Keratinocyte (primary cell): ENCODE results near the gene NDEL1. TPM values are rescaled to one million over a fixed set of nuclear protein-coding genes. Genes with fewer than 3 reads are reported as not detected.

Experiments used
- DNase-seq: peaks from one replicate; pipeline ENCODE4 v3.0.0-alpha.2; 2011; ENCODE audit warnings: low read depth, missing footprints, low spot score
- FAIRE-seq: peaks from 2 replicates; lab custom pipeline; 2011; peaks lifted over from hg19 to GRCh38; lab: Jason Lieb, UNC
- H2AFZ ChIP-seq: 2 replicates; pipeline ENCODE4 v1.6.0; 2012; ENCODE audit warnings: low read length, control low read depth, inconsistent platforms; ENCODE audit not compliant: control insufficient read depth
- H3K27ac ChIP-seq: 2 replicates; pipeline ENCODE4 v1.5.1; 2011; ENCODE audit warnings: low read length; ENCODE audit not compliant: control insufficient read depth, insufficient read depth
- H3K27me3 ChIP-seq: 3 replicates; pipeline ENCODE4 v1.6.0; 2011; ENCODE audit warnings: low read length; ENCODE audit not compliant: control insufficient read depth, insufficient read depth; ENCODE audit errors: extremely low read depth
- H3K36me3 ChIP-seq, 2 experiments: 2 replicates in 1 of 2; 3 replicates in 1 of 2; pipeline ENCODE4 v1.5.1; 2011; ENCODE audit warnings: low read length in 2 of 2, mild to moderate bottlenecking in 1 of 2; ENCODE audit not compliant: control insufficient read depth in 2 of 2, insufficient read depth in 2 of 2; ENCODE audit errors: extremely low read depth in 1 of 2
- H3K4me1 ChIP-seq: 3 replicates; pipeline ENCODE4 v1.5.1; 2011; ENCODE audit warnings: low read length; ENCODE audit not compliant: control insufficient read depth, insufficient read depth; ENCODE audit errors: extremely low read depth
- H3K4me2 ChIP-seq: 3 replicates; pipeline ENCODE4 v1.6.0; 2011; ENCODE audit warnings: low read depth, low read length; ENCODE audit not compliant: control insufficient read depth, insufficient read depth; ENCODE audit errors: extremely low read depth
- H3K4me3 ChIP-seq, 3 experiments: fragments of 200-600 bp in 1 of 3; sonication (generic) in 1 of 3; 2 replicates in 2 of 3; 3 replicates in 1 of 3; pipeline ENCODE4 v1.5.1; 2011 to 2016; ENCODE audit warnings: low read length in 3 of 3, mild to moderate bottlenecking in 3 of 3, control low read depth in 2 of 3, inconsistent platforms in 1 of 3, low read depth in 1 of 3, mixed read lengths in 1 of 3, mixed run types in 1 of 3, moderate library complexity in 1 of 3; ENCODE audit not compliant: control insufficient read depth in 2 of 3, insufficient read depth in 2 of 3; ENCODE audit errors: extremely low read depth in 1 of 3
- H3K79me2 ChIP-seq: 2 replicates; pipeline ENCODE4 v1.6.0; 2012; ENCODE audit warnings: low read length; ENCODE audit not compliant: control insufficient read depth, insufficient read depth
- H3K9ac ChIP-seq: 3 replicates; pipeline ENCODE4 v1.6.0; 2011; ENCODE audit warnings: low read length; ENCODE audit not compliant: control insufficient read depth, insufficient read depth; ENCODE audit errors: extremely low read depth
- H3K9me1 ChIP-seq: 3 replicates; pipeline ENCODE4 v1.6.0; 2011; ENCODE audit warnings: low read length; ENCODE audit not compliant: control insufficient read depth, insufficient read depth; ENCODE audit errors: extremely low read depth
- H3K9me3 ChIP-seq: 2 replicates; pipeline ENCODE4 v1.5.1; 2012; ENCODE audit warnings: low read depth, low read length; ENCODE audit not compliant: control insufficient read depth
- H4K20me1 ChIP-seq: 3 replicates; pipeline ENCODE4 v1.6.0; 2011; ENCODE audit warnings: low read length; ENCODE audit not compliant: control insufficient read depth, insufficient read depth; ENCODE audit errors: extremely low read depth
- EZH2 ChIP-seq: IDR thresholded peaks from one replicate; pipeline ENCODE4 v1.6.1; 2012; ENCODE audit warnings: inconsistent platforms, mild to moderate bottlenecking, low read length, moderate library complexity
- dilution Hi-C: fragments of 300-500 bp; cut with MboI; formaldehyde crosslinking; loops from one replicate; pipeline ENCODE4 v1.7.0; 2020; ENCODE audit warnings: low sequenced_read_pairs; ENCODE audit not compliant: extremely low pct_ligation_motif_present
- polyA plus RNA-seq, 5 experiments: library from polyadenylated mRNA; depleted of rRNA in 3 of 5; stranded (reverse) in 3 of 5; stranded (forward) in 1 of 5; unstranded in 1 of 5; fragments of >200 nt; gene quantifications; 1 replicate in 1 of 5; 2 replicates in 3 of 5; 3 replicates in 1 of 5; pipeline versions ENCODE4 v1.2.1 to v1.2.3, GENCODE V29; 2011 to 2012; ENCODE audit warnings: missing spikeins in 2 of 5, low read depth in 1 of 5, low replicate concordance in 1 of 5
- TF ChIP-seq, protein P1 (sequence below), 3 experiments: IDR thresholded peaks in 1 of 3; conservative IDR thresholded peaks in 1 of 3; optimal IDR thresholded peaks in 1 of 3; 2 replicates in 2 of 3; 3 replicates in 1 of 3; pipeline versions ENCODE3 to v1.5.1; 2011; ENCODE audit warnings: low read length in 3 of 3, mild to moderate bottlenecking in 3 of 3, moderate library complexity in 2 of 3, control low read depth in 1 of 3, inconsistent platforms in 1 of 3; ENCODE audit not compliant: insufficient read depth in 2 of 3; ENCODE audit errors: extremely low read depth in 1 of 3

The NDEL1 gene
- polyA plus RNA-seq, 1 donor (not counting 4 experiments of a cell fraction or from before 2014, with no cell fraction given), result 76.8 TPM

DNA sequence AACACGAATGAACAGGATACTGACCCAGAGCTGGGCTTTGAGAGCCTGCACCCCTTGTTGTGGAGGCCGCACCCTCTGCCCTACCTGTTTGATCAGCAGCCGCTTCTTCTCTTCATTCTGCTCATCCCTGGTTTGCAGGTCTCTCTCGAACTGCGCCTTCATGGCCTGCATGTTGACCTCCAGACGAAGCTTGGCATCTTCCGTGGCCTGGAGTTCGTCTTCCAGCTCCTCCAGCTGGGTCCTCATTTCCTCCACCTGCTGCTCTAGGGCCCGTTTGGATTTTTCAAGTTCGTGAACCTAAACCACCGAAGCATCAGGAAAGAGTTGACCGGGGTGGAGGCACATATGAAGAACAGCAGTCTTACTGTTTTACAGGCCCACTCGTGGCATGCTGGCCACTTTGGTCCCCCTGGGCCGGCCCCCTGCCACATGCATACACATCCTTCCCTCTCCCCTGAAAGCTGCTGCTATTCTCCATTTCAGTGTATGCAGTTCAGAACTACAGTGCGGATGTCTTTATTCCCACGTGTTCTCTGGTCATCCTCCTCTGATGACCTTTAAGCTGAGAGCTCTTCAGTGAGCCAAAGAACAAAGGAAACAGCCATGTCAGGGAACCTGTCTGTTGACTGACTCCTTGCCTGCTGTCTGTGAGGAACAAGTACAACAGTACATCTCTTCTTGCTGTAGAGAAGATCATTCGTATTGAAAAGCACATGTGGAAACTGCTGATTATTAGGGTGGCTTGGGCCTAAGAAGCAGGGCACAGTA lies 54.8 kb downstream of the NDEL1 start:
- dilution Hi-C loops, result no loop called here
- no peak for FAIRE-seq

DNA sequence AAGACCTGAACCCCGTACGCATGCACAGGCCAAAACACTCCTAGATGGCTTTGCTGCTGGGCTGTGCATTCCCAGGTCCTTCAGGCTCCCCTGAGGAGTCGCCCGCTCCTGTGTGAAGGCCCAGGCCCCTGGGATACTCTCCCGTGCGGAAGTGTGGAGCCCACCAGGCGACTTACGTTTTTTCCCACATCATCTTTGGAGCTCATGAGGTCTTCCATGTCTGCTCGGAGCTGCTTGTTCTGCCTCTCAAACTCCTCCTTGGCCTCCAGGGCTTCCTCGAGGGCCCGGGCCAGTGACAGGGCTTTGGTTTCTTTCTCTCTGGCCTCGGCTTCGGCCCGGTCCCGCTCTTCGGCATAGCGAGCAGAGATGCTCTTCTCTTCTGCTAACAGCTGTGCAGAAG lies 56.4 kb downstream of the NDEL1 start:
- no peaks in the 10 kb centered on the region for H3K4me1 ChIP-seq
- peaks cover 15 to 19% of the 10 kb centered on the region in 2 experiments for H3K36me3 ChIP-seq
- H3K27ac ChIP-seq, result no peak overlapping the region
- no peak overlapping the region for H3K4me3 ChIP-seq
- TF ChIP-seq EZH2, result no peak
- TF ChIP-seq, protein P1, sequence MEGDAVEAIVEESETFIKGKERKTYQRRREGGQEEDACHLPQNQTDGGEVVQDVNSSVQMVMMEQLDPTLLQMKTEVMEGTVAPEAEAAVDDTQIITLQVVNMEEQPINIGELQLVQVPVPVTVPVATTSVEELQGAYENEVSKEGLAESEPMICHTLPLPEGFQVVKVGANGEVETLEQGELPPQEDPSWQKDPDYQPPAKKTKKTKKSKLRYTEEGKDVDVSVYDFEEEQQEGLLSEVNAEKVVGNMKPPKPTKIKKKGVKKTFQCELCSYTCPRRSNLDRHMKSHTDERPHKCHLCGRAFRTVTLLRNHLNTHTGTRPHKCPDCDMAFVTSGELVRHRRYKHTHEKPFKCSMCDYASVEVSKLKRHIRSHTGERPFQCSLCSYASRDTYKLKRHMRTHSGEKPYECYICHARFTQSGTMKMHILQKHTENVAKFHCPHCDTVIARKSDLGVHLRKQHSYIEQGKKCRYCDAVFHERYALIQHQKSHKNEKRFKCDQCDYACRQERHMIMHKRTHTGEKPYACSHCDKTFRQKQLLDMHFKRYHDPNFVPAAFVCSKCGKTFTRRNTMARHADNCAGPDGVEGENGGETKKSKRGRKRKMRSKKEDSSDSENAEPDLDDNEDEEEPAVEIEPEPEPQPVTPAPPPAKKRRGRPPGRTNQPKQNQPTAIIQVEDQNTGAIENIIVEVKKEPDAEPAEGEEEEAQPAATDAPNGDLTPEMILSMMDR (optimal IDR thresholded peaks at IDR 0.05 in 1 of 3, IDR thresholded peaks at IDR 0.05 in 1 of 3, conservative IDR thresholded peaks at IDR 0.05 in 1 of 3; ENCODE audit: extremely low read depth in 1 of 3, insufficient read depth in 2 of 3, low read length in 3 of 3), result no peak
- no peak overlapping the region for H2AFZ ChIP-seq
- DNase-seq (no peak), FAIRE-seq (no peak)
- dilution Hi-C loops, result no loop called here
- no peaks in the 10 kb centered on the region for H4K20me1 ChIP-seq
- no peaks in the 10 kb centered on the region for H3K9me3 ChIP-seq
- no peak overlapping the region for H3K9ac ChIP-seq
- H3K79me2 ChIP-seq, result no peaks in the 10 kb centered on the region
- H3K27me3 ChIP-seq, result no peaks in the 10 kb centered on the region
- H3K9me1 ChIP-seq, result no peaks in the 10 kb centered on the region
- H3K4me2 ChIP-seq, result no peak overlapping the region

More for the DNA sequence above, 54.8 kb downstream of the NDEL1 start:
- Histone ChIP-seq H3K27ac (no peak overlapping the region), H4K20me1 (no peaks in the 10 kb centered on the region), H3K4me2 (no peak overlapping the region), H3K36me3 (peaks cover 15 to 17% of the 10 kb centered on the region in 2 experiments), H3K9ac (no peak overlapping the region), H3K9me3 (no peaks in the 10 kb centered on the region), H2AFZ (no peak overlapping the region), H3K4me3 (no peak overlapping the region), H3K9me1 (no peaks in the 10 kb centered on the region), H3K27me3 (no peaks in the 10 kb centered on the region), H3K4me1 (no peaks in the 10 kb centered on the region), H3K79me2 (no peaks in the 10 kb centered on the region)
- no peak for TF ChIP-seq EZH2
- TF ChIP-seq, protein P1 (optimal IDR thresholded peaks at IDR 0.05 in 1 of 3, IDR thresholded peaks at IDR 0.05 in 1 of 3, conservative IDR thresholded peaks at IDR 0.05 in 1 of 3; ENCODE audit: extremely low read depth in 1 of 3, insufficient read depth in 2 of 3, low read length in 3 of 3), result no peak
- no peak for DNase-seq
